Gastrocnemius medialis (tissue), 4 donors: ENCODE results near the gene MGA.

Experiments used
- POLR2A ChIP-seq, 2 donors: fragments of 450-650 bp; IDR thresholded peaks; one replicate each; pipeline ENCODE4 v1.6.1; 2017; ENCODE audit warnings: antibody characterized with exemption in 2 of 2, mild to moderate bottlenecking in 2 of 2, moderate library complexity in 2 of 2
- TF ChIP-seq, protein P1 (sequence below), 5 experiments: fragments of 450-650 bp in 3 of 5; fragments of 200-600 bp in 2 of 5; sonication (generic) in 2 of 5; IDR thresholded peaks in 4 of 5; conservative IDR thresholded peaks in 1 of 5; 1 replicate in 4 of 5; 2 replicates in 1 of 5; pipeline ENCODE4 v1.5.1; 2016 to 2019; ENCODE audit warnings: antibody characterized with exemption in 5 of 5, mild to moderate bottlenecking in 3 of 5, moderate library complexity in 3 of 5

DNA sequence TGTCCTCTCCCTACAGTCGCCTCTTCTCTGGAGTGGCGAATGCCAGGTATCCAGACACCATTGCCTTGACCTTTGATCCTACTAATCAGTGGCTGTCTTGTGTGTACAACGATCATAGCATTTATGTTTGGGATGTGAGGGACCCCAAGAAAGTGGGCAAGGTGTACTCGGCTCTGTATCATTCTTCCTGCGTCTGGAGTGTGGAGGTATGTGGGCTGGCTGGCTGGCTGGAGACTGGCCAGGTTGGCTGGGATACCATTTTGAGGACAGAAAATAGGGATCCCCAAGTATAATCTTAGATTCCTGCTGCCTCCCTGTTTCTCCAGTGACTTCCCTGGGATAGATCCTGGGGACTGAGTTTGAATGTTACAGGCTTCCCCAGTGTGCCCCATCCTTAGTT lies 154.3 kb downstream of the MGA start:
- TF ChIP-seq, protein P1, sequence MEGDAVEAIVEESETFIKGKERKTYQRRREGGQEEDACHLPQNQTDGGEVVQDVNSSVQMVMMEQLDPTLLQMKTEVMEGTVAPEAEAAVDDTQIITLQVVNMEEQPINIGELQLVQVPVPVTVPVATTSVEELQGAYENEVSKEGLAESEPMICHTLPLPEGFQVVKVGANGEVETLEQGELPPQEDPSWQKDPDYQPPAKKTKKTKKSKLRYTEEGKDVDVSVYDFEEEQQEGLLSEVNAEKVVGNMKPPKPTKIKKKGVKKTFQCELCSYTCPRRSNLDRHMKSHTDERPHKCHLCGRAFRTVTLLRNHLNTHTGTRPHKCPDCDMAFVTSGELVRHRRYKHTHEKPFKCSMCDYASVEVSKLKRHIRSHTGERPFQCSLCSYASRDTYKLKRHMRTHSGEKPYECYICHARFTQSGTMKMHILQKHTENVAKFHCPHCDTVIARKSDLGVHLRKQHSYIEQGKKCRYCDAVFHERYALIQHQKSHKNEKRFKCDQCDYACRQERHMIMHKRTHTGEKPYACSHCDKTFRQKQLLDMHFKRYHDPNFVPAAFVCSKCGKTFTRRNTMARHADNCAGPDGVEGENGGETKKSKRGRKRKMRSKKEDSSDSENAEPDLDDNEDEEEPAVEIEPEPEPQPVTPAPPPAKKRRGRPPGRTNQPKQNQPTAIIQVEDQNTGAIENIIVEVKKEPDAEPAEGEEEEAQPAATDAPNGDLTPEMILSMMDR (IDR thresholded peaks at IDR 0.05 in 4 of 5, conservative IDR thresholded peaks at IDR 0.05 in 1 of 5) = no peak
- TF ChIP-seq POLR2A (IDR thresholded peaks at IDR 0.05) = no peak
